Glomerular endothelial cell (primary cell): ENCODE data around the gene CYP19A1. TPM values are rescaled to one million over a fixed set of nuclear protein-coding genes. Genes with fewer than 3 reads are reported as not detected.

ENCODE experiments used
- DNase-seq: peaks from one replicate; pipeline ENCODE4 v3.0.0-alpha.2; 2011; ENCODE audit warnings: low read depth, low spot score; ENCODE audit errors: extremely low read depth
- total RNA-seq: library from RNA; depleted of rRNA; stranded (reverse); fragments of >200 nt; gene quantifications from 2 replicates; pipeline ENCODE4 v1.2.3, GENCODE V29; 2015

CYP19A1 gene
- total RNA-seq, 1 donor from 2014 or later: not detected

DNA sequence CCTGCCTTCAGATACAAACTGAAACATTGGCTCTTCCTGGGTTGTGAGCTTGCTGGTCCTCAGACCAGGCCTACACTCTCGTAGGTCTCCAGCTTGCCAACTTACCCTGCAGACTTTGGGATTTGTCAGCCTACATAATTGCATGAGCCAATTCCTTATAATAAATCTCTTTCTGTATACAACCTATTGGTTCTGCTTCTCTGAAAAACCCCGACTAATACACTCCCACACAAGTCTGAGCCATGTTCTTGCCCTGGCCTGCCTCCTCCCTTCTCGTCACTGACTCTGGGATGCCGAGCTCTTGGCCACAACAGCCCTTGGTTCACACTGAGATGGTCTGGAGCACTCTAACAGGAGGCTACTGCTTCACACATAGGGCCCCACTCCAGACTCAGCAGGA is 9.5 kb downstream of the CYP19A1 start:
- DNase-seq: no peak

- no peak for DNase-seq
Measured at GRCh38 chr15:51327081-51327480, 11.3 kb downstream of the CYP19A1 start.

GRCh38 chr15:51325167-51325566 is 13.2 kb downstream of the CYP19A1 start:
- no peak for DNase-seq

DNA sequence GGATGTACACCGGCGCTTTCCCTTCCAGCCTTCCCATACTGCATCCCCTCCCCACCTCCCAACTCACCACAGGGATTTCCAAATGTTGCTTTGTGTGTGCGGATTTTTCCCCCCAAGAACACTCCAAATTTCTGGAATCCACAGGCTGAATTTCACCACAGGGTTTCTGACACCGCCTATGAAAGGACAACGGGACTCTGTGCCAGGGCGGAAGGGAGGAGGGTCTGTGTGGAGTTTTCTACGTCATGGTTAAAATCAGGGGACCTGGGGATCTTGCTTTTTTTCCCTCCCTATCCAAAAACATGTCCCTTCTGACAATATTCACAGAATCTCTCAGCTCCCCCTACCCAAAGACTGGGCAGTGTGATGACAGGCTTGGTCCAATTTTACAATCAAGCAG is 14.6 kb downstream of the CYP19A1 start:
- no peak for DNase-seq

DNA sequence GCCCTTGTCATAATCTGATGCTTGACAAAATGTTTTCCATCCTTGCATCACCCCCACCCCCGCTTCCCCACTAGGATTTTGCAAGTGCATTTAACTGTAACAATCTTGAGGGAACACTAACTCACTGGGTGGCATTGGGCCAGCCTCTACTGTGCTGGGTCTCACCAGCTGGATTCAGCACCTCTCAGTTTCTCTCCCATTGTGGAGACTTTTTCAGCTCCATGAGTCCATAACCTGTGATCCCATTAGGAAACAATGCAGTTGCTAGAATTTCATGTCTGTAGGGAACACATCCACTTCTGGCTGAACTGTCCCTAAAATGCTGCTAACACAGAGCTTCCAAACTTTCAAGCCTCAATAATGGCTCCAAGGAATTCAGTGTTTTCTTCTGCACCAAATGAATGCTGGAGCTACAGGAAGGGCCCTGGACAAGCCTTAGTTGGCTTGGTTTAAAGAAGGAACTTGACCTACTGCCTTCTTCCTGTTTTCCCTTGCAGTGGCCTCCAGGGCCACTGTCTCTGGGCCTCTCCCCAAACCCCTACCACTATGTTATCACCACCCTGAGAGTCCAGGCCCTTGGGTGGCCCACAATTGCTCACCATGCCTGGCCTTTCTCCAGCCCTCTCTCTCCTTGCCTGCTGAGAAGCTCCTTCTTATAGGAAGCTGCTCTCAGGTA is 15.6 kb downstream of the CYP19A1 start:
- DNase-seq: no peak

DNA sequence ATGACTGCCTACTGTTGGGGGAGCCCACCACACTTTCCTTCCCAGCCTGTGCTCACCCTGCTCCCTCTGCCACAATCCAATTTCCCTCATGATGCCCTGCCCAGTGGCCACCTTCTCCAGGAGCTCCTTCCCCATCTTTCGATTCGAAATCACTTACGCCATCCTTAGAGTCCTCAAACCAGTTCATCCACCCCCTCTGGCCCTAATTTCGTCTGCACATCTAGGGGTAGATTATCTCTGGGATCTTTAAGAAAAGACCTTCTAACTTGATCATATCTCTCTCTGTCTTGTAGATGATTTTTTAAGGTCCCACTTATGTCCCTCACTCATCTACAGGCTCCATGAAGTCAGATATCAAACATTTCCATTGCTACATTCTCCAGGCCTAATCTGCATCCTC is 17.1 kb downstream of the CYP19A1 start:
- no peak for DNase-seq

DNA sequence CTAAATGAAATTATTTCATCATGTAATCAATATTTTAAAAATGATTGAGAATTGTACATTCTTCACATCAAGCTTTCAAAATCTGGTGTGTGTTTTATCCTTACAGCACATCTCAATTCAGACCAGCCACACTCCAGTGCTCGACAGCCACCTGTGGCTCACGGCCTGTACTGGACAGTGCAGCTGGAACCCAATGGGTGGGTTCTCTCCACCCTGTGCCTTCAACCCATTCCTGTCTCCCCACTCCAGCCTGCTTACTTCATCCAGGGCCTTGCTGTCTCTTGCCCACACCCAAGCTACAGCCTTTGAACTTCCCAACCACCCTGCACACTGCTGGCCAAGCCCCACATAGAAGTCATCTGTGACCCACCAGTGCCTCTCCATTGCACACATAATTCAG is 17.6 kb downstream of the CYP19A1 start:
- no peak for DNase-seq

GRCh38 chr15:51319539-51319938 is 18.9 kb downstream of the CYP19A1 start:
- DNase-seq: no peak

DNA sequence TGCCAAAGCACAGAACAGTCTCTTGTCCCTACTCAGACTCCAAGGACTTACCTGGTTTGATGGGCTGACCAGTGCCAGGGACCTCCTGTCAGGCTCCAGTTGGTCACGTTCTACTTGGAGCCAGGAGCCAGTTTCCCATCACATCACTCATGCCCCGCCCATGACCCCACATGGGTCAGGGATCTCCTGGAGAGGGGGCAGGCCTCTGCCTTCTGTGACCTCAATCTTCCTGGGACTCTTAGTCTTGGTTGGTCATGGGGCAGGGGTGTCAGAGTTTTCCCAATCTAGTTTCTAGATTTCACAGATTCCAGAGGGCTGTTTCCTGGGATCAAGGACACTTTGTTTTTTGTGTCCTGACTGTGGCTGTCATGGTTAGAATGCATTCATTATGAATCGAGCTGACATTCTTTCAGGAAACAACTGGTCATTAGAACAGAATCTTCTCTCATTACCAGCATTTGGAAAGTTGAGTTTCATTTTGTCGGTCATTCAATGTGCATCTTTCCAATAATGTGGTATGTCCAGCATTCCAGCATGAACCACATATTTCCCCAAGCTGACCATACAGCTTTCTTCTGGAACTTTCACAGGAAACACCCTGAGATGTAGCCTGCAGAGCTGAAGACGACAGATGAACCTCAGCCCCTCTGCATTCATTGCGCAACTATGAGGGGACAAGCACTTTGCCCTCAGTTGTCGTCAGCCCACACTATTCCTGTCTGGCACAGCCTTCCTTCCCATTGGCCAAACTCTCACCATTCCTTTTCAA is 19.8 kb downstream of the CYP19A1 start:
- no peak for DNase-seq

GRCh38 chr15:51316636-51317035 is 21.8 kb downstream of the CYP19A1 start:
- no peak for DNase-seq

GRCh38 chr15:51315726-51316125 is 22.7 kb downstream of the CYP19A1 start:
- no peak for DNase-seq

- no peak for DNase-seq
Measured at GRCh38 chr15:51314391-51315337, 23.7 kb downstream of the CYP19A1 start.

DNA sequence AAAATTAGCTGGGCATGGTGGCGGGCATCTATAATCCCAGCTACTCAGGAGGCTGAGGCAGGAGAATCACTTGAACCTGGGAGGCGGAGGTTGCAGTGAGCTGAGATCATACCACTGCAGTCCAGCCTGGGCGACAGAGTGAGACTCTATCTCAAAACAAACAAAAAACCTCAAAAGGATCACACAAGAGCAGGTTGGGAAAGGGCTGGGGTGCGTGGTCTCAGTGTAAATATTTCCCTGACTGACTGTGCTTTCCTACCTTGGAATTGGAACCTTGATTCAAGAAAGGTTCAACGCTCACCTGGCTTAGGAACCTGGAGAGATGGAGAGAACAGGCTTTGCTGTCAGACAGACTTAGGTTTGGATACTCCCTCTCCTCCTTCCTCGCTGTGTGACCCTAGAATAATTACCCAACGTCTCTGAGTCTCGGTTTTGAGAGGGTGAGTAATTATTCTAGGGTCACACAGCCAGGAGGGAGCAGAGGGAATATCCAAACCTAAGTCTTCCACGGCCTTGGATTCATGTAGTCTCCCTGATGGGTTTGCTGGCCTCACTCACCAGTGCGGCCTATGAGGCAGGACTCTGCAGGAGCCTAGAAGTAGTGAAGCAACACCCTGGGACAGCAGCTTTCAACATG is 24.6 kb downstream of the CYP19A1 start:
- DNase-seq: no peak

GRCh38 chr15:51313074-51313393 is 25.4 kb downstream of the CYP19A1 start:
- no peak for DNase-seq

DNA sequence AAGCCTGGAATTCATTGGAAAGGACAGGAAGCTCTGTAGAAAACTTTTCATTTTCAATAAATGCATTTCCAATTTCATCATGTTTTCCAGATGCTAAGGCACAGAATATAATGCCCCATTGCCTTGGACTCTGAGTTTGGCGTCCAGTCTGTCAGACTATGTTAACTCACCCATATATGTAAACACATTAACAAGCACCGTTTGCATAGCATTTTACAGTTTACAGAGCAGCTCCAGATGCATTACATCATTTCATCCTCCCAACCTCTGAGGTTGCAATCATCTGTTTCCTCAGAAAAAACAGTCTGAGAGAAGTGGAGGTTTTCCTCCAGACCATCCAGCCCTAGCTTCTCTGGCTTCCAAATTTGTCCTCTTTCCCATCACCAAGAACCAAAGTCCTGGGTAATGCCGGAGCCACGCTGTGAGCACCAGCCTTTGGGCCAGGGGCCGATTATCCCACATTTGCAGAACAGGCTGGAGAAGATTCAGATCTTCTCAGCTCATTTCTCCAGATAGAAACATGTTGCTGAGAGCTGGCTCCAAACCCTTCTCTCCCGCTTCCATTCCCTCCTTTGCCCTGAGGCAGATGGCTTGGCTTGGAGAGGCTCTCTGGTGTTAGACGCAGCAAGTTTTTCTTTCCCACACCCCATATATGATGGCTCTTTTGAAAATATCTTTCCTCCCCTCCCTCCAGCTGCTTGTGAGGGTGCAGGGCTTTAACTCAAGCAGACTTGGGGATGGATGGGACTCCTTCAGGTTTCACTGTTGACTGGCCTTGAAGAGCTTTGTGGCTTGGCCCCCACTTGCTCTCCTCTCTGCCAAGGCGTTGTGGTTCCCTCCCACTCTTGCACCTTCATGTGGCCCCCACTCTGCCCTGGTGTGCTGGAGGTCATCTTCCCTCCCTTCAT is 26.0 kb downstream of the CYP19A1 start:
- no peak for DNase-seq

- DNase-seq: no peak
Measured at GRCh38 chr15:51311510-51311909, 26.9 kb downstream of the CYP19A1 start.

DNA sequence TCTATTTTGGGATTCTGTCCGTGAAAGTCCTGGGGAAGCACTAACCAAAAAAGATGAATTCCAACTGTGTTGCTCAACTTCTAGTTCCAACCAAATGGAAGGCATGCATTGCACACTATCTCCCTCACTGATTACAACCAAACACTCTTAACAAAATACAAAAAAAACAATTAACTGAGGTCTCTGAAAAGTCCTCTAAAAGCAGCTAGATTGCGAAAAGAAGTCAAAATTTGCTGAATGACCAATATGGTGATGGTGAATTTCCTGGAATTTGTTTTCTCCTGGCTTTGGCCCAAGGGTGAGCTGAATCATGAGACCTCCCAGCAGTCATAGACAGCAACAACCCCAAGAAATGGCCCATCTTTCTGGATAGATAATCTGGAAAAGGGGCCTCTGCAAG is 28.3 kb downstream of the CYP19A1 start:
- no peak for DNase-seq

GRCh38 chr15:51307811-51308210 is 30.6 kb downstream of the CYP19A1 start:
- DNase-seq: no peak

- no peak for DNase-seq
Measured at GRCh38 chr15:51307325-51307724, 31.1 kb downstream of the CYP19A1 start.

- no peak for DNase-seq
Measured at GRCh38 chr15:51303462-51303980, 34.9 kb downstream of the CYP19A1 start.
